ENCODE data around the gene OR6C6.

DNA sequence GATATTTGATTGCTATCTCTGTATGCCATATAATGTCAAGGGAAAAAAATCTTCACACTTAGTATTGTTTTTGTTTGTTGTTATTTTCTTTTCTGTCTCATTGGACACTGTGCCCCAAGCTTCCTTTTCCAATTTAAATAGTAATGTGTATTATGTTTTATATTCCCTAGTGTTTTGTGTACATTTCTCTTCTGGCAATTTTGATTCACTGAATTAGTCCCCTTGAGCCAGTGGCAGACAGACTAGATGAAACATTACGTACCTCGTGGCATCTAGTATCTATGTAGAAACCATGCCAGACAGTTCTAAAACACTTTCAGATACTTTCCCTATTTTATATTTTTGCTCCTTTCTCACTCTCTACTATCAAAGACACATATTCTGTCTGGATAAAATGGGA is 17.7 kb upstream of the OR6C6 start, which contains the start of gene OR6C1:
- TF ChIP-seq CTCF (IDR thresholded peaks at IDR 0.05) (no peak), EZH2 (IDR thresholded peaks at IDR 0.05; ENCODE audit: borderline replicate concordance, insufficient read depth, low read depth, low read length, poor library complexity, severe bottlenecking) (no peak)

All from B cell (primary cell).